ENCODE results near the gene RGSL1. TPM values are rescaled to one million over a fixed set of nuclear protein-coding genes. Genes with fewer than 3 reads are reported as not detected.

RGSL1 gene
- total and polyA plus RNA-seq, 9 of the 15 experiments (the other 6 are each of a cell fraction or from before 2014, with no cell fraction given), result 0.03 TPM; not detected in 8

GRCh38 chr1:182447660-182448059 is 2.3 kb upstream of the RGSL1 start (continued):
- TF ChIP-seq MLLT1 (IDR thresholded peaks at IDR 0.05) (no peak), TCF7L2 (IDR thresholded peaks at IDR 0.05; ENCODE audit: low read depth, low read length) (no peak), JUNB (CRISPR knock-in tag; conservative IDR thresholded peaks at IDR 0.05) (no peak), TAF1 (IDR thresholded peaks at IDR 0.05; ENCODE audit: control insufficient read depth, extremely low read depth, insufficient read depth, low read length, severe bottlenecking) (no peak), MTA2 (IDR thresholded peaks at IDR 0.05; ENCODE audit: low read depth) (no peak), CHD4 (IDR thresholded peaks at IDR 0.05; ENCODE audit: insufficient read depth, insufficient replicate concordance, low read depth, low read length, poor library complexity, severe bottlenecking) (no peak)

GRCh38 chr1:182453631-182454030 is 3.7 kb downstream of the RGSL1 start:
- Histone ChIP-seq H3K4me3 (no peak overlapping the region), H4K20me1 (replicated peaks; ENCODE audit: control insufficient read depth, insufficient read depth, low read length) (no peaks in the 10 kb centered on the region), H3K79me2 (ENCODE audit: control insufficient read depth, insufficient read depth, low read length) (no peaks in the 10 kb centered on the region), H3K9me3 (replicated peaks; ENCODE audit: control insufficient read depth, insufficient read depth, low read depth, low read length) (no peaks in the 10 kb centered on the region), H3K36me3 (ENCODE audit: control insufficient read depth, insufficient read depth, low read length) (no peaks in the 10 kb centered on the region), H3K27ac (ENCODE audit: extremely low read depth, low read depth, low read length) (no peak overlapping the region), H3K27me3 (ENCODE audit: control insufficient read depth in 2 of 2, insufficient read depth in 2 of 2, low read length in 2 of 2) (peaks cover 4 to 15% of the 10 kb centered on the region in 2 experiments; a peak in 4 of 5 replicates), H3K9me1 (ENCODE audit: control insufficient read depth, insufficient read depth, low read length) (no peaks in the 10 kb centered on the region), H3K9ac (ENCODE audit: insufficient read depth in 1 of 2, low read depth in 2 of 2, low read length in 2 of 2) (no peak overlapping the region), H3K4me1 (replicated peaks in 1 of 2; ENCODE audit: control insufficient read depth in 2 of 2, insufficient read depth in 2 of 2, low read length in 2 of 2) (no peaks in the 10 kb centered on the region), H3K4me2 (ENCODE audit: insufficient read depth, low read length) (no peak overlapping the region), H2AFZ (ENCODE audit: low read depth, low read length) (no peak overlapping the region)
- in situ Hi-C loops (cut with MboI), result no loop called here
- ChIA-PET CTCF (ENCODE audit: low intra/inter-chr PET ratio) (no interaction called here), POLR2A (interaction anchor here (0.8 kb wide), 1 partner anchor 640 kb away, joined by 3 read pairs; no protein-coding TSS in a partner anchor)
- FAIRE-seq (no peak), DNase-seq (ENCODE audit: extremely low read depth in 1 of 4, low spot score in 3 of 4) (no peak), ATAC-seq (no peak)
- intact Hi-C loops (cut with micrococcal nuclease), result no loop called here
- no TSS peak for BruUV-seq (replicated peaks)
- 2% methylated on average over 7 of the region's 7 CpGs for WGBS (ENCODE audit: insufficient coverage, low coverage, missing lambda C conversion rate)
- no peak for TF ChIP-seq NCOA2 (IDR thresholded peaks at IDR 0.05; ENCODE audit: partially characterized antibody in 2 of 2)
- no peak for TF ChIP-seq ZBED1 (IDR thresholded peaks at IDR 0.05)
- no peak for TF ChIP-seq MXD1 (CRISPR knock-in tag; IDR thresholded peaks at IDR 0.05; ENCODE audit: borderline replicate concordance, poor library complexity, severe bottlenecking)
- no peak for TF ChIP-seq ZNF280A (IDR thresholded peaks at IDR 0.05; ENCODE audit: low read depth, partially characterized antibody)
- no peak for TF ChIP-seq AFF1 (IDR thresholded peaks at IDR 0.05; ENCODE audit: low read depth in 1 of 2, partially characterized antibody in 2 of 2)
- TF ChIP-seq JUND (IDR thresholded peaks at IDR 0.05; ENCODE audit: borderline replicate concordance, low read depth, low read length), result no peak
- no peak for TF ChIP-seq JUND (tag; IDR thresholded peaks at IDR 0.05; ENCODE audit: borderline replicate concordance, low read depth, low read length)
- TF ChIP-seq KLF16 (IDR thresholded peaks at IDR 0.05), result no peak
